HL-60/S4 treated with phorbol 12-myristate 13-acetate at 8.2 ng/mL for 4 days and 3 days (cell line): ENCODE measurements around the gene PHF8.

ENCODE experiments used
- in situ Hi-C: fragments of 300-500 bp; cut with MboI; formaldehyde crosslinking; loops from 2 replicates; pipeline ENCODE4 v1.15.0; 2022; ENCODE audit warnings: low sequenced_read_pairs

Gene PHF8

DNA sequence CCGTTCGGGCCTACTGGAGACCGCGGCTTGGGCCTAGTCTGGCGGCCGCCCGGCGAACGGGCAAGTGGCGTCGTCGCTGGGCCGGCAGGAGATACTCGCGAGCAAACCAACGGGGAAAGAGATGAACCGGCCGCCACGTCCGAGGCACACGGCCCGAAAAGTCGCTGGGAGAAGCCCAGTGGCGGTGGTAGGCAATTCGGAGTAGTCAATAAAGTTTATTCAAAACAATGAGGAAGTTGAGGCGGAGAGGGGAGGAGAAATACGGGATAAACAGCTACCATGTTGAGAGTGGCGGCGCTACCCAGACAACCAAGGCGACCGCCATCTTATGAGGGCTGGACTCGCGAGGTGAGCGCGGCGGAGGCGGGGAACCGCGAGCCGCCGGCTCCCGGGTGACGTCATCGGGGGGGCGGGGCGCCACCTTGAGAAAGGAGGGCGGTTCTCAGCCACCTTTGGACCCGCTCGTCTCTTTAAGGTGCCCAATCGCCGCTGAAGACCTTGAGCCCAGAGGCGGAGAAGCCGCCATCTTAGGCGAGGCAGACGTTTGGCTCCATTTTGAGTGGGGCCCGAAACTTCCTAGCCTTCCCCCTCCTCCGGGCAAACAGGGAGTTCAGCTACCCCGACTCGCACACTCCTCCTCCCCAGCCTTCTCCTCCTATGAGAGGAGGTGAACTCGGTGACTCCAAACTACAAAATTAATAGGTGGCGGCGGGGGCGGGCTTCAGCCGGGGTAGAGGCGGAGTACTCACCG is at the start of gene PHF8:
Gene PHF8 (minus strand): TSS at position 348 of the 751 bp plus-strand sequence. CDS start 1,745 bp downstream, outside the sequence.
- in situ Hi-C loops, result no loop called here

DNA sequence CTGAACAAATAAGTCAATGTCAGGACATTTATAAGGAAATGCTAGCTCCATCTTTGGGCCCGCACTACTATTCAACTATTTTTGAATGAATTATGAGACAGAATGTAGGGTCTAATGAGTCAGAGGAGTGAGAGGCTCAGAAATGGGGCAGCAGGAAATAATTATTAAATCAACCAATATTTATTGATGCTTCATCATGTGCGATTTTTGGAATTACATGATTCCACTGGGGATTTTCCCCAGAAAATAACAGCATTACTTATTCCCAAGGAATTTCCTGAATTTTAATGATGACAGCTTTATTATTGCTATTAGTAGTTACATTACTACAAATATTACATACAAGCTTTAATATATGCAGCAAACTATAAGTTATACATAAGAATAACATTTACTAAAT is 49.3 kb upstream of the PHF8 start:
- in situ Hi-C loops, result no loop called here

DNA sequence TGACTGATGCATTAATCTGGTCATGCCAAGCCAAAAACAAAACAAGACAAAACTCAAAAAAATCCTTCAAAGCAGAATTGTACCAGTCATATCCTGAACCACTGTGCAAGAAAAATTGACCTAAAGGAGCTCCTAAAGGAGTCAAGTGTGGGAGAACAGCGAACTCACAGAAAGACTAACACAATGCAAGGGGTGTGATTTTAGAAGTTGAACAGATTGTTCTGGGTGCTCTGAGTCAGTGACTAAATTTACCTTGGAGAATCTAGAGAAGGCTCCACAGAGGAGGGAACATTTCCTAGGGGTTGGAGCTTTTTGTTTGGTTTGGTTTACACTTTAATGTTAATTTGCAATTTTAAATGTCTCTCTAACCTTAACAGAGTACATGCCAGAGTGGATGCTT is 48.9 kb upstream of the PHF8 start:
- in situ Hi-C loops, result no loop called here

DNA sequence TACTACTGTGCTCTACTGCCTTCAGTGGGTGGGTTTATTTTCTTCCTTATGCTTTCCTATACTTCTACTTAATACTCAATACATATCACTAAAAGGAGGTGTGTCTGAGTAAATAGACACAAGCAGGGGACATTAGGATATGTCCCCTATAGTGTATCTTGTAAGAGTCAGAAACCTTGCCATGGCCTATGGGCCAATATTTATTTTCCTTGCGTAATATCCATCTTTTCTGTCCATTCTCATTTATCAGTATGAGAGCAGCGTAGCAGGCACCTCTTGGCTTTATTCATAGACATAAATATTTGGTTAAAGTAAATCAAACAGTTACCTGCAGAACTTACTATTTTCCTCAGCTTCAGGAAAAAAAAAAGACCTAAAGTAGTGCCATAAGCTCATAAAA is 46.6 kb upstream of the PHF8 start:
- in situ Hi-C loops, result no loop called here

DNA sequence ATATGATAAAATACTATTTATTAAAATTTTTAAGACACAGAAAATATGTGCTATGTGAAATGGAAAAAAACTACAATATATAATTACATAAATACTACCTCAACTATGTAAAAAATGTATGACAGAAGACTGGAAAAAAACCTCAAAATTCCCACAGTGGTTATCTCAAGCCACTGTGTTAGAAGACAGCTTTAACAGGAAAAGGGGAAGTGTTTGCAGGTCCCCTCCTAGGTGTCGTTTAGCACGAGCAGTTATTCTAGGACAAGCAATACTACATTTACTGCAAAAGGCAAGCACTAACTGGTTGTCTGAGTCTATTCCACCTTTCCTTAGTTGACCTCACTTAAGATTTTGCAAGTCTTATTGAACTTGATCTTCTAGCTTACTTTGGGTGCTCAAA is 44.9 kb upstream of the PHF8 start:
- in situ Hi-C loops, result no loop called here

DNA sequence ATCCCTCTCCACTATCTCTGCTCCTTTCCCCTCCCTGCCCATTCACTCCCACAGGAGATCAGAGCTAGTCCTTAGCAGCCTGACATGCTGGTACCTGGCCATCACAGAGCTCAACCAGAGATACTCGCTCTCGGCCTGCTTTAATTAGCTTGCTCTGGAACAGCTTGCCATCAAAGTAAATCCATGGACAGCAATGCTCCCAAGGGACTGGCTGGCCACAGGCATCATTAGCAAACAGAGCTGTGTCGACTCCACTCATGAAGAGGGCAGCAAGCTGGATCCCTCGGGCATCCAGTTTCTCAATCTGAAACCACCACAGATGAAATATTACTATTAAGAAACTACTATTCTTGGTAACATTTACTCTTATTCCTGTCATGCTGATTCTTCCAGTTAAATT is 43.4 kb upstream of the PHF8 start:
- in situ Hi-C loops, result no loop called here

DNA sequence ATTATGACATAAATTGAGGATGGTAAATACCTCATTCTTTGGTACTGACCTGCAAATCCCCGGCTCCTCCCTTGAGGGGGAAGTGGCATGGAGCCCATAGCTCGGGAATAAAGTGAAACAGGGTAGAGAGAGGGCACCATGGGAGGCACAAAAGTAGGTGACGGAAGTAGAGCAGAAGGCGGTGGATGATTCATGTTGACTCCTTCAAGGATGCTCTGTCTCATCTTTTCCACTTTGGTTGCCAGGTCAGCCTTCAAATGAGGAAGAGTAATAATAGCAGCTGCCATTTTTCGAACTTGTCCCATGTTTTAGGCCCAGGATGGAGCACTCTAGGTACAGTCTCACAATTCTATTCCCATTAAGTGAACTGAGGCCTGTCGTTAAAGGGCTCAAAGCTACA is 41.4 kb upstream of the PHF8 start:
- in situ Hi-C loops, result no loop called here

DNA sequence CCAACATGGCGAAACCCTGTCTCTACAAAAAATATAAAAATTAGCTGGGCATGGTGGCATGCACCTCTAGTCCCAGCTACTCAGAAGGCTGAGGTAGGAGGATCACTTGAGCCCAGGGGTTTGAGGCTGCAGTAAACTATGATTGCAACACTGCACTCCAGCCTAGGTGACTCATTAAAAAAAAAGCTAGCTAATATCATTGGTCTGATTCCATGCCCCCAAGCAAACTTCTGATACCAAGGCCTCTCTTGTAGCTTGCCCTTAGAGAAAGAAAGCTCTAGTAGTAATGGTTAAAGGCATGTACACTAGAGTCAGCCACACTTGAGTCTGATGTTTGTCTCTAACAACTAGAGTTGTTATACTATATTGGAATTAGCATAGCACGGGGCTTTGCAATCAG is 32.6 kb upstream of the PHF8 start:
- in situ Hi-C loops, result no loop called here

DNA sequence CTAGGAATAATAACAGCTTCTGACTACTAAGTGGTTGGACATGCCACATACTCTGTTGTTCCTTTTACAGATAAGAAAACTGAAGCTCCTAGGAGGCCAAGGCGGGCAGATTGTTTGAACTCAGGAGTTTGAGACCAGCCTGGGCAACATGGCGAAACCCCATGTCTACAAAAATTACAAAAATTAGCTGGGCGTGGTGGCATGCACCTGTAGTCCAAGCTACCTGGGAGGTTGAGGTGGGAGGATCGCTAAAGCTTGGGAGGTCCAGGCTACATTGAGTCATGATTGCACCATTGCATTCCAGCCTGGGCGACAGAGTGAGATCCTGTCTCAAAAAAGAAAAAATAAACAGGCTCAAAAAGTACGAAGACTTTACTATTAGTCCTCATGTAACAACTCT is 30.6 kb upstream of the PHF8 start:
- in situ Hi-C loops, result no loop called here

DNA sequence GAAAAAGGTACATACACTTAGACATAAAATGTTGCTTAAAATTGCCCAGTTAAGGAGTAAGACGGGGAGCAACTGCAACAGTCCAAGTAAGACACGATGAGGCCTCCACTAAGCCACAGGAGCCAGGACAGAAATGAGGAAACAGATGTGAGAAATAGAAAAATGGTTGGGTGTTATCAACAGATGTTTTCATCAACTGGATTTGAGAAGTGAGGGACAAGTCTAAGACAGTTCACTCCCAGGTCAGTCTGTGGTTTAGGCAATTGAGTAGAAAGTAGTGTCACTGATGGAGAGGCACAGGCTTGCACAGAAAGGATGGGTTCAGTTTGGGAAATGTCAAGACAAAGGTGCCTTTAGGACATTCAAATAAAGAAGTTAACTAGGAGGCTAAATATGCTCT is 23.5 kb upstream of the PHF8 start:
- in situ Hi-C loops, result no loop called here

DNA sequence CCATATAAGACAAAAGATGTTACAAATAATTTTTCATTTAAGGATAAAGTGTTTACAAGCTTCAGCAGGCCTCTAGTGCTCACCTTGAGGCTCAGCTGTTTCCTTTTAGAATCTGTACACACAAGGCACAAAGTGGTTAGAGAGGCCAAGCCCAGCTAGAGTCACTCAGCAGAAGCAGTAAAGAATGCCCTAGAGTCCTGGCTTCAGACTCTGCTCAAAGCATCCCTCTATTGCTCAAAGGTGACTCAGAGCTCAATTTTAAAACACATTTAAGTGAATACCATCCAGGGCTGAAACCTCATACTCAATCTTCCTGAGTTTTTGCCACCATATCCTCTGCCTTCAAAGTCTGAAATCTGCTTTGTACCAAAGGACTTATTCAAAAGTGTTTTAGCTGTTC is 22.6 kb upstream of the PHF8 start:
- in situ Hi-C loops, result no loop called here

DNA sequence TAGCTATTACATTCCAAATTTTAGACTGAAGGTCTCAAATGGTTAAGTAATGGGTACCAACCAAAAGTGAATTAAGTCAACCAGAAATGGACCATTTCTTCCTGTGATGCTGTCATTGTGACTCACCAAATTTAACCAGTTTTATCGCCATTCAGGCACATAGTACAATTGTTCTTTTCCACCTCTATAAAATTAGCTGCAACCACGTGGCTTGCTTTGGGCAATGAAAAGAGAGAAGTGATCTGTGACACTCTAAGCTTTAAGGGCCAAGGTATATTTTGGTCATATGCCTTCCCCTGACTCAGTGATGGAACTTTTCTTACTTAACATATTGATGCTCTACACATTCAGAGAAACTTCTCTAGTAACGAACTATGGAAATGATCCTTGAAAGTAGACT is 20.3 kb upstream of the PHF8 start:
- in situ Hi-C loops, result no loop called here

DNA sequence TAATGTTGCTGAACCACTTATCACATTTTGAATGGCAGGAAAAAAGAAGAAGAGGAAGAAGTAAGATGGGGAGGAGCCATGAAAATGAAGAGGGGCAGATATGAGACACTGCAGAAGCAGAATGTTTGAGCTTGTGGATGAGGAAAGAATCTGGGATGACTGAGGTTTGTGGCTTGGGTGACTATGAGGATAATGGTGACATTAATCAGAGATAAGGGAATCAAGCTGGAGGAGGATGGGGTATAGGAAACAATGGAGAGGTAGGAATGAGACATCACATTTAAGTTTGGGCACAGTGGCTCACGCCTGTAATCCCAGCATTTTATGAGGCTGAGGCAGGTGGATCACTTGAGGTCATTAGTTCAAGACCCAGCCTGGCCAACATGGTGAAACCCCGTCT is 19.1 kb upstream of the PHF8 start:
- in situ Hi-C loops, result no loop called here

DNA sequence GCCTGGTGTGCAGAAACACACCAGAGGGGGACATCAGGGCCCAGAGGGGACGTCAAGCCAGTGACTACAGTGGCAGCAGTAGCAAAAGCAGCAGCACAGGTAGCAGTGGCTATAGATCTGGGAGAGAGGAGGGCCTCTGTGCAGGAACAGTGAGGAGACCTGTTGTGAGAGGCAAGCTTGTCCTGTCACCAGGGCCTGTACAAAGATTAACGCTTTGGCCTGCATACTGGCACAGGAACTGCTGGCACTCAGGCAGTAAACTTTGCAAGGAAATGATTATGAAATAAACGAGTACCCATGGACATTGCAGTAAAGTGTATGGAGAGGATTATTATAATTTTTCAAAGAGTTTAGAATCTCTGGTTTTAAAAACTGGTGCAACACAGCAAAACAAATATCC is 5.5 kb upstream of the PHF8 start:
- in situ Hi-C loops, result no loop called here

DNA sequence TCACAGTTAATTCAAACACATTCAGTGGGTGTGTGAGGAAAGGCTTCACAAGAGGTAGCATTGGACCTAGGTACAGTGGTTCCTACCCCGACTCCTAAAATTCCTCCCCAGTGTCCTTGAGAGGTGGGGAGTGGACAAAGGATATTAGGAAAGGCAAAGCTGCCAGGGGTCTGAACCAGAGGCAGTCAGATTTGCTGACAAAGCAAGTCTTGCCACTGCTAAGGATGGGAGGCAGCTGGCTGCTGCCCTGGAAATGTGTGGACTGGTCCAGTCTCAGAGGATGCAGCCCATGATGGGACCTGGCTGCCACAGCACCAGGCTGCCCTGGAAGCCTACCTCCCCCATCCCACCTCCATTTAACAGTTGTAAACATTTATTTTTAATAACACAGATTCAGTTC is 4.1 kb upstream of the PHF8 start:
- in situ Hi-C loops, result no loop called here

DNA sequence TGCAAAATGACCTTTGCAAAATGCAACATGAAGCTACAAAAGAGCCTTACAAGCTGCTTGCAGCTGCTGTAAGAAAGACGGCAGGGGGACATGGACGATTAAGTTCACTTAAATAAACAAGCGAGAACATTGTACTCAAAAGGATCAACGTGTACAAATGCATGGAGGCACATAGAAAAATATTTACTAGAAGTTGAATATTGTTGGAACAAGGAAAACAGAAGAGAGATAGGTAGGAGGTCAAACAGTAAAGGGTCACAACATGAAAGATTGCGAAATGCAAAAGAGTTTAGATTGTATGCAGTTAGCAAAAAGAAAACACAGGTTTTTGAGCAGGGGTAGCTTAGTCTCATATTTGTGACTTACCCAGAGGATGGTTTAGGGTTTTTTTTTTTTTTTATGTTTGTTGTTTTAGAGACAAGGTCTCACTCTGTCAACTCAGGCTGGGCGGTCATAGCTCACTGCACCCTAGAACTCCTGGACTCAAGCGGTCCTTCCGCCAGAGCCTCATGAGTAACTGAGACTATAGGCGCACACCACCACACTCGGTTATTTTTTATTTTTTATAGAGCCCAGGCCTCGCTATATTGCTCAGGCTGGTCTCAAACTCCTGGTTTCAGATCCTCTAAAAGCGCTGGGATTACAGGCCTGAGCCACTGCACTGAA is 1.4 kb upstream of the PHF8 start:
- in situ Hi-C loops, result no loop called here

DNA sequence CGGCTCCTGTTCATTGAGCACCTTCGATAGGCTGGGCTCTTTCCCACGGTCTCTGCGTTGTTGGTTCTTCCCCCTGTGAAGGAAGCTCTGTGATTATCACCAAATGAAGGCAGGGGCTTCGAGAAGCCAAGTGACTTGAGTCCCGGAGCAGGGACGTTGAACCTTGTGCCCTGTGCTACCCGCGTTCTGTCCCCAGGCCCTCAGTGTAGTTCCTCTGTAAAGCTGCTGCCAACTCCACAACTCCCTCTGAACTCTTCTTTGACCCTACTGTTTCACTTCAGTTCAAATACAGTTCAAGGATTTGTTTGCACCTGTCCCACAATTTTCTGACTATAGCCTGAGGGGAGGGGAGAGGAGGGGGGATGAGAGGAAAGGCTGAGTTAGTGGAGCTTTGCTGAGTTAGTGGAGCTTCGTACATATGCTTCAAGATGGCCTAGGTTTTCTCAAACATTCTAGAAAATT is 635 bp upstream of the PHF8 start:
- in situ Hi-C loops, result no loop called here

DNA sequence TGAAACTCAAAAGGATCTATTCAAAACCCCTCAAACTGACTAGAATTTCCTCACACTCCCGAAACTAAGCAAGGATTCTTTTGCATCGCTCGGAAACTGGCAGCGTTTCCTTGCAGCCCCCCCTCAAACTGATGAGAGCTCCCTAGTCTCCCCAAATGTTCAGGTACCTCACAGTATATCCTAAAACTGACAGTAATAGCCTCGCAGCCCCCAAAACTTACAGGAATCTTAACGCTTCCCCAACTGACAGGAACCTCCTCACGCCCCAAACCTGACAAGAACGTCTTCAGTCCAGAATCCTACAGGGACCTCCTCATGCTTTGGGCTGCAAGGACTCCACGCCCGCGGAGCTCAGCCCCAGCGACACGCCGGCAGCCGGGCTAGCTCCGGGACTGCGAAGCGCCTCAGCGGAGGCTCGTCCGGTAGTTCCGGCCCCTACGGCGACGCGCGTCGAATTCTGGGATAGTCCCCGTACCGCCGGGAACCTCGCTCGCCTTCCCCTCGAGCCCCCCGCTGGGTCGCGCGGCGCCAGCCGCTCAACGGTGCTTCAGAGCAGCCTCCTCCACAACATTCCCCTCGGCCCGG is 640 bp downstream of the PHF8 start:
- in situ Hi-C loops, result no loop called here

DNA sequence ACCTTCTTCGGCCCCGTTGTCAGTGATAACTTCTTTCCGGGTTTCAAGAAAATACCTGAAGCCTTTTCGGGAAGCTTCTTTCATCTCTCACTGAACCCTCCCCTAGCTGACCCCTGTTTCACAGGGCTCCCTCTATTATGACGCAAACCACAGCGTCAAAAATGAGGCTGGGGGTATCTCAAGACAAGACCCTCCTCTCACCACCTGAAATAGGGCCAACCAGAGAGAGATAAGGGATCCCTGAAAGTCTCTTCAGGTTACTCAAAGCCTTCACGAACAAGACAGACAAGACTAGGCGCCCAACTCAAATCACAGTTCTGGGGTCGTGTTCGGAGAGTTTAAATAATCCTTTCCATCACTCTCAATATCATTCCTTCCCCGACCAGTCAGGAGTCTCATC is 1.2 kb downstream of the PHF8 start:
- in situ Hi-C loops, result no loop called here

DNA sequence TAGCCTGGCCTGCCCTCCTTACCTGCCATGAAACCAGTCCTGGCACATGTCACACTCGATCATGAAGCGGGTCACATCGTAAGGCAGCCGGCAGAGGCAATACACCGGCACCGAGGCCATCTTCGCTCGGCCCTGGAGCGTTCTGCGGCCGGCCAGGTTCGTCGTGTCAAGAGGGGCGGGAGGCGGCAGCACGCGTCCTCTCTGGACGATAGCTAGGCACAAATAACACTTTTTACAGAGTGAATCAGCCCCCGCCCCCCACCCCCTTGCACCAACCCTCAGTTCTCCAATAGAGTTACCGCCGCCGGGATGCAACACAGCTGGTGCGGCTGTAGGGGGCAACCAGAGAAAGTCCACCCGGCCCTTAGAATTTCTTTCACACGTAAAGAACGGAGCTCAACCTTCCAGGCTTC is 1.7 kb downstream of the PHF8 start:
- in situ Hi-C loops, result no loop called here

DNA sequence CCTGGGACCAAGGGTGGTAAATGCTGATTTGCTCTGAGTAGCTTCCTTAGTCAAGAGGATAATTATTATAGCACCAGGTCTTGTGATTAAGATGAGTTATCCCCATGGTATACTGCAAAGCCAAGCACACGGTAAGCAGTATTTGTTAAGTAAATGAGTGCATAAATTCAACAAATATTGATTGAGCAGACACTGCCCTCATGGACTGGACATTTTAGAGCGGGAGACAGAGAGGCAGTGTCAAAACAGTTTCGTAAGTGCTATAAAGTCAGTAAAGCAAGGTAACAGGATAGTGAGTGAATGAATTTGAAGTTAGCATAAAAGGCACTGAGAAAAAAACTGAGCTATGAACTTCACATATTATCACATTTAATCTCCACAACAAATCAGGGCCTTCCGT is 13.9 kb downstream of the PHF8 start:
- in situ Hi-C loops, result no loop called here

DNA sequence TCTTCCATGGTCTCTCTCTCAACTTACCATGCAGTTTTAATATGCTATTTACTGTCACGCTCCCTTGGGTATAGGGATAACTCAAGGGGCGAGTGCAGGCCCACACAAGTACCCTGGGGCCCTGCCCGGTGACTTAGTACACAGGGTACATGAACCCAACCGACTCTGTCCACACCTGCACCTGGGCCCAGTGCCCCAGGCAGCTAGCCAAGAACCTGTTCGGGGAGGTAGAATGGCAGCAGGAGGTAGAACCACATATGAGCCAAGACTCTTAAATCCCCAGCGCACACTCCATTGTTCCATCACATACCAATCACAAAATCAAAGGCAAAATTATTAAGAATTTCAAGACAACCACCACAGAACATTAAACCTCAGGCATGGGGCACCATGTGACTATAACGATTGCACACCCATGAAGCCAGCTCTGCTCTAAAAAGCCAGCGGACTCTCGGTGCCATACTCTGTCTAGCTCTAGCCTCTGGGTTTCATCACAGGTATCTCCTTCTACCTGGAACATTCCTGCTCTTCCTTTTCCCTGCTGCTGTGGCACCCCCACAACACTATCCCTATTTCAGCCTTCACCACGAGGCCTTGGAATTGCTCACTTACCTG is 14.6 kb downstream of the PHF8 start:
- in situ Hi-C loops, result no loop called here
